HEK293 (cell line): ENCODE measurements around the gene KIFC1.
A peak's percentile ranks its signal among the peaks of the same experiment; 100 is the strongest.

Experiments
- CTCF ChIA-PET: fragments of 350-600 bp; formaldehyde crosslinking; extraction: SDS; loops from one replicate; lab custom pipeline; 2021; ENCODE audit warnings: antibody characterized with exemption; lab: Yijun Ruan, JAX
- POLR2A ChIA-PET: fragments of 300-600 bp; formaldehyde crosslinking; extraction: SDS; loops from one replicate; lab custom pipeline; 2020; ENCODE audit warnings: antibody characterized with exemption, inconsistent platforms; lab: Yijun Ruan, JAX
- H3K27ac ChIP-seq: fragments of 200-500 bp; sonication (Bioruptor generic); 2 replicates; pipeline ENCODE4 v1.5.1; 2014; ENCODE audit warnings: low read depth, low read length, control low read depth, inconsistent platforms; ENCODE audit errors: extremely low read depth
- H3K36me3 ChIP-seq, 2 experiments: fragments of 200-500 bp in 1 of 2; sonication (Bioruptor generic) in 1 of 2; 1 replicate in 1 of 2; 2 replicates in 1 of 2; pipeline ENCODE4 v1.5.1; 2014 to 2017; ENCODE audit warnings: inconsistent platforms in 2 of 2, low read length in 2 of 2; ENCODE audit not compliant: control insufficient read depth in 2 of 2, insufficient read depth in 1 of 2
- H3K4me1 ChIP-seq: fragments of 200-500 bp; sonication (Bioruptor generic); 2 replicates; pipeline ENCODE4 v1.5.1; 2014; ENCODE audit warnings: mild to moderate bottlenecking, low read length, inconsistent platforms; ENCODE audit not compliant: control insufficient read depth, insufficient read depth
- H3K4me3 ChIP-seq: 2 replicates; pipeline ENCODE4 v1.5.1; 2011; ENCODE audit warnings: low read depth, mild to moderate bottlenecking, control low read depth, low read length, moderate library complexity
- H3K9me3 ChIP-seq: fragments of 200-500 bp; sonication (Bioruptor generic); 2 replicates; pipeline ENCODE4 v1.5.1; 2014; ENCODE audit warnings: low read depth, low read length, inconsistent platforms; ENCODE audit not compliant: control insufficient read depth, insufficient read depth
- EGR2 ChIP-seq: fragments of 450-650 bp; formaldehyde crosslinking; IDR thresholded peaks from 2 replicates; pipeline ENCODE4 v1.5.1; 2016; ENCODE audit warnings: low read depth, missing biosample characterization, missing genetic modification characterization
- KLF9 ChIP-seq: fragments of 450-650 bp; formaldehyde crosslinking; IDR thresholded peaks from 2 replicates; pipeline ENCODE4 v1.5.1; 2016; ENCODE audit warnings: missing biosample characterization, missing genetic modification characterization, low read depth
- PRDM1 ChIP-seq: fragments of 450-650 bp; formaldehyde crosslinking; IDR thresholded peaks from 2 replicates; pipeline ENCODE4; 2016; ENCODE audit warnings: missing biosample characterization, missing genetic modification characterization
- ZBTB11 ChIP-seq: fragments of 450-650 bp; formaldehyde crosslinking; conservative IDR thresholded peaks from 2 replicates; pipeline ENCODE4 v1.5.1; 2016; ENCODE audit warnings: low read depth, missing biosample characterization, missing genetic modification characterization
- ZBTB20 ChIP-seq: fragments of 450-650 bp; formaldehyde crosslinking; IDR thresholded peaks from 2 replicates; pipeline ENCODE4 v1.5.1; 2016; ENCODE audit warnings: missing biosample characterization, missing genetic modification characterization
- ZBTB48 ChIP-seq: fragments of 450-650 bp; formaldehyde crosslinking; IDR thresholded peaks from 2 replicates; pipeline ENCODE4 v1.5.1; 2016; ENCODE audit warnings: missing biosample characterization, missing genetic modification characterization
- ZBTB7A ChIP-seq: fragments of 450-650 bp; formaldehyde crosslinking; IDR thresholded peaks from 2 replicates; pipeline ENCODE4 v1.5.1; 2016; ENCODE audit warnings: low read depth, missing biosample characterization, missing genetic modification characterization
- ZFHX2 ChIP-seq: fragments of 450-650 bp; formaldehyde crosslinking; conservative IDR thresholded peaks from 2 replicates; pipeline ENCODE4 v1.5.1; 2016; ENCODE audit warnings: missing biosample characterization, missing genetic modification characterization
- ZFP3 ChIP-seq: fragments of 450-650 bp; formaldehyde crosslinking; IDR thresholded peaks from 2 replicates; pipeline ENCODE4 v1.5.1; 2016; ENCODE audit warnings: low read depth, missing biosample characterization, missing genetic modification characterization
- ZIC2 ChIP-seq: fragments of 450-650 bp; formaldehyde crosslinking; IDR thresholded peaks from 2 replicates; pipeline ENCODE4 v1.5.1; 2016; ENCODE audit warnings: missing biosample characterization, missing genetic modification characterization
- ZNF133 ChIP-seq: fragments of 450-650 bp; formaldehyde crosslinking; IDR thresholded peaks from 2 replicates; pipeline ENCODE4 v1.5.1; 2016; ENCODE audit warnings: missing biosample characterization, missing genetic modification characterization
- ZNF169 ChIP-seq: fragments of 450-650 bp; formaldehyde crosslinking; IDR thresholded peaks from 2 replicates; pipeline ENCODE4 v1.5.1; 2016; ENCODE audit warnings: missing biosample characterization, missing genetic modification characterization
- ZNF341 ChIP-seq: fragments of 450-650 bp; formaldehyde crosslinking; IDR thresholded peaks from 2 replicates; pipeline ENCODE4; 2016; ENCODE audit warnings: low read depth, missing biosample characterization, missing genetic modification characterization
- ZNF362 ChIP-seq: fragments of 450-650 bp; formaldehyde crosslinking; IDR thresholded peaks from 2 replicates; pipeline ENCODE4 v1.5.1; 2016; ENCODE audit warnings: missing biosample characterization, missing genetic modification characterization
- ZNF366 ChIP-seq: fragments of 450-650 bp; formaldehyde crosslinking; conservative IDR thresholded peaks from 2 replicates; pipeline ENCODE4 v1.5.1; 2016; ENCODE audit warnings: missing biosample characterization, missing genetic modification characterization
- ZNF398 ChIP-seq: fragments of 450-650 bp; formaldehyde crosslinking; IDR thresholded peaks from 2 replicates; pipeline ENCODE4 v1.5.1; 2017; ENCODE audit warnings: missing biosample characterization, missing genetic modification characterization
- ZNF426 ChIP-seq: fragments of 450-650 bp; formaldehyde crosslinking; IDR thresholded peaks from 2 replicates; pipeline ENCODE4 v1.5.1; 2017; ENCODE audit warnings: missing biosample characterization, missing genetic modification characterization, mild to moderate bottlenecking, inconsistent platforms, moderate library complexity
- ZNF561 ChIP-seq: fragments of 450-650 bp; IDR thresholded peaks from 2 replicates; pipeline ENCODE4 v1.5.1; 2018; ENCODE audit warnings: missing biosample characterization, missing genetic modification characterization, borderline replicate concordance
- ZNF600 ChIP-seq: fragments of 450-650 bp; formaldehyde crosslinking; IDR thresholded peaks from 2 replicates; pipeline ENCODE4 v1.5.1; 2016; ENCODE audit warnings: missing biosample characterization, missing genetic modification characterization
- ZNF76 ChIP-seq: fragments of 450-650 bp; formaldehyde crosslinking; IDR thresholded peaks from 2 replicates; pipeline ENCODE4; 2016; ENCODE audit warnings: low read depth, missing biosample characterization, missing genetic modification characterization, borderline replicate concordance
- TF ChIP-seq, protein P1 (sequence below): fragments of 450-650 bp; formaldehyde crosslinking; conservative IDR thresholded peaks from 2 replicates; pipeline ENCODE4 v1.5.1; 2016; ENCODE audit warnings: low read depth, missing biosample characterization, missing genetic modification characterization

KIFC1 gene

GRCh38 chr6:33424855-33425667, 33.4 kb downstream of the KIFC1 start:
- H3K27ac ChIP-seq, result peak overlapping the region; percentile 80
- peak overlapping the region; percentile 69 for H3K4me3 ChIP-seq
- H3K9me3 ChIP-seq, result no peaks in the 10 kb centered on the region
- ChIA-PET CTCF (interaction anchor here (0.5 to 2.3 kb wide), 25 partner anchors 11 to 928 kb away, joined by 3 to 14 read pairs (median 5); partner anchors contain the start of genes KIFC1, PFDN6, PHF1 and RPS18), POLR2A (interaction anchor here (0.6 to 2.5 kb wide), 14 partner anchors 9 to 1597 kb away, joined by 3 to 18 read pairs (median 4); partner anchors contain the start of genes B3GALT4, HSPA1B, RPS18 and TAPBP)
- H3K4me1 ChIP-seq, result peaks cover 7% of the 10 kb centered on the region
- H3K36me3 ChIP-seq, result no peaks in the 10 kb centered on the region
- TF ChIP-seq ZNF600 (tag by site-specific recombination), result peak; percentile 52; the same call in 1 of the 2 replicates
- peak; percentile 54 for TF ChIP-seq ZFHX2 (tag by site-specific recombination)
- TF ChIP-seq, protein P1, sequence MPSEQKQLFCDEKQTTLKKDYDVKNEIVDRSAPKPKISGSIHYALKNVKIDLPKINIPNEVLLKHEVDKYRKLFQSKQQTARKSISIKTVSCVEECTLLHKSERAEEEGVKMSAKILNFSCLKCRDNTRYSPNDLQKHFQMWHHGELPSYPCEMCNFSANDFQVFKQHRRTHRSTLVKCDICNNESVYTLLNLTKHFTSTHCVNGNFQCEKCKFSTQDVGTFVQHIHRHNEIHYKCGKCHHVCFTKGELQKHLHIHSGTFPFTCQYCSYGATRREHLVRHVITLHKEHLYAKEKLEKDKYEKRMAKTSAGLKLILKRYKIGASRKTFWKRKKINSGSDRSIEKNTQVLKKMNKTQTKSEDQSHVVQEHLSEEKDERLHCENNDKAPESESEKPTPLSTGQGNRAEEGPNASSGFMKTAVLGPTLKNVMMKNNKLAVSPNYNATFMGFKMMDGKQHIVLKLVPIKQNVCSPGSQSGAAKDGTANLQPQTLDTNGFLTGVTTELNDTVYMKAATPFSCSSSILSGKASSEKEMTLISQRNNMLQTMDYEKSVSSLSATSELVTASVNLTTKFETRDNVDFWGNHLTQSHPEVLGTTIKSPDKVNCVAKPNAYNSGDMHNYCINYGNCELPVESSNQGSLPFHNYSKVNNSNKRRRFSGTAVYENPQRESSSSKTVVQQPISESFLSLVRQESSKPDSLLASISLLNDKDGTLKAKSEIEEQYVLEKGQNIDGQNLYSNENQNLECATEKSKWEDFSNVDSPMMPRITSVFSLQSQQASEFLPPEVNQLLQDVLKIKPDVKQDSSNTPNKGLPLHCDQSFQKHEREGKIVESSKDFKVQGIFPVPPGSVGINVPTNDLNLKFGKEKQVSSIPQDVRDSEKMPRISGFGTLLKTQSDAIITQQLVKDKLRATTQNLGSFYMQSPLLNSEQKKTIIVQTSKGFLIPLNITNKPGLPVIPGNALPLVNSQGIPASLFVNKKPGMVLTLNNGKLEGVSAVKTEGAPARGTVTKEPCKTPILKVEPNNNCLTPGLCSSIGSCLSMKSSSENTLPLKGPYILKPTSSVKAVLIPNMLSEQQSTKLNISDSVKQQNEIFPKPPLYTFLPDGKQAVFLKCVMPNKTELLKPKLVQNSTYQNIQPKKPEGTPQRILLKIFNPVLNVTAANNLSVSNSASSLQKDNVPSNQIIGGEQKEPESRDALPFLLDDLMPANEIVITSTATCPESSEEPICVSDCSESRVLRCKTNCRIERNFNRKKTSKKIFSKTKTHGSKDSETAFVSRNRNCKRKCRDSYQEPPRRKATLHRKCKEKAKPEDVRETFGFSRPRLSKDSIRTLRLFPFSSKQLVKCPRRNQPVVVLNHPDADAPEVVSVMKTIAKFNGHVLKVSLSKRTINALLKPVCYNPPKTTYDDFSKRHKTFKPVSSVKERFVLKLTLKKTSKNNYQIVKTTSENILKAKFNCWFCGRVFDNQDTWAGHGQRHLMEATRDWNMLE (tag by site-specific recombination), result 0 out of 2 replicates have a peak, but pooled peaks have one; percentile 17
- no peak for TF ChIP-seq ZIC2 (tag by site-specific recombination)
- no peak for TF ChIP-seq ZNF133 (tag by site-specific recombination)
- 0 out of 2 replicates have a peak, but pooled peaks have one; percentile 21 for TF ChIP-seq ZNF169 (tag by site-specific recombination)
- peak; percentile 66 for TF ChIP-seq EGR2 (tag by site-specific recombination)
- TF ChIP-seq ZNF362, result no peak
- TF ChIP-seq ZNF366 (tag by site-specific recombination), result peak; percentile 93
- TF ChIP-seq ZBTB11, result 0 out of 2 replicates have a peak, but pooled peaks have one; percentile 9
- peak; percentile 95 for TF ChIP-seq ZNF398 (tag by site-specific recombination)
- no peak for TF ChIP-seq ZFP3
- TF ChIP-seq ZNF341 (tag by site-specific recombination), result peak; percentile 76
- TF ChIP-seq PRDM1 (tag by site-specific recombination), result peak; percentile 93
- TF ChIP-seq ZNF426 (tag by site-specific recombination), result no peak
- no peak for TF ChIP-seq KLF9
- TF ChIP-seq ZBTB7A (tag by site-specific recombination), result 0 out of 2 replicates have a peak, but pooled peaks have one; percentile 35
- peak; percentile 72; the same call in 1 of the 2 replicates for TF ChIP-seq ZNF76 (tag by site-specific recombination)
- TF ChIP-seq ZBTB48 (tag by site-specific recombination), result peak; percentile 73; the same call in 1 of the 2 replicates
- peak; percentile 72 for TF ChIP-seq ZBTB20
- no peak for TF ChIP-seq ZNF561 (tag by site-specific recombination)
